PFSK-1 (cell line): Measurements from ENCODE around the gene HMBS.
A peak's percentile ranks its signal among the peaks of the same experiment; 100 is the strongest.

Experiments
- FOXP2 ChIP-seq: optimal IDR thresholded peaks from 2 replicates; pipeline ENCODE3; 2011; ENCODE audit warnings: borderline replicate concordance, control low read depth, inconsistent platforms; ENCODE audit not compliant: insufficient read depth; ENCODE audit errors: extremely low read length, extremely low read depth
- POLR2AphosphoS5 ChIP-seq: IDR thresholded peaks from 2 replicates; pipeline ENCODE4 v1.6.1; 2012; ENCODE audit warnings: low read depth, mild to moderate bottlenecking, control low read depth, low read length, moderate library complexity
- SIN3A ChIP-seq: IDR thresholded peaks from 2 replicates; pipeline ENCODE4 v1.6.1; 2012; ENCODE audit warnings: mild to moderate bottlenecking, low read length, moderate library complexity, borderline replicate concordance; ENCODE audit not compliant: insufficient read depth
- TAF1 ChIP-seq: IDR thresholded peaks from 2 replicates; pipeline ENCODE4 v1.6.1; 2012; ENCODE audit warnings: low read length, control low read depth, borderline replicate concordance; ENCODE audit not compliant: insufficient read depth
- TF ChIP-seq, protein P1 (sequence below), 2 experiments: IDR thresholded peaks; 2 replicates each; pipeline versions ENCODE4 v1.6.1 to v1.8.0; 2011 to 2012; ENCODE audit warnings: low read depth in 2 of 2, low read length in 2 of 2, control low read depth in 1 of 2, inconsistent platforms in 1 of 2, mild to moderate bottlenecking in 1 of 2, moderate library complexity in 1 of 2; ENCODE audit not compliant: insufficient read depth in 1 of 2

DNA sequence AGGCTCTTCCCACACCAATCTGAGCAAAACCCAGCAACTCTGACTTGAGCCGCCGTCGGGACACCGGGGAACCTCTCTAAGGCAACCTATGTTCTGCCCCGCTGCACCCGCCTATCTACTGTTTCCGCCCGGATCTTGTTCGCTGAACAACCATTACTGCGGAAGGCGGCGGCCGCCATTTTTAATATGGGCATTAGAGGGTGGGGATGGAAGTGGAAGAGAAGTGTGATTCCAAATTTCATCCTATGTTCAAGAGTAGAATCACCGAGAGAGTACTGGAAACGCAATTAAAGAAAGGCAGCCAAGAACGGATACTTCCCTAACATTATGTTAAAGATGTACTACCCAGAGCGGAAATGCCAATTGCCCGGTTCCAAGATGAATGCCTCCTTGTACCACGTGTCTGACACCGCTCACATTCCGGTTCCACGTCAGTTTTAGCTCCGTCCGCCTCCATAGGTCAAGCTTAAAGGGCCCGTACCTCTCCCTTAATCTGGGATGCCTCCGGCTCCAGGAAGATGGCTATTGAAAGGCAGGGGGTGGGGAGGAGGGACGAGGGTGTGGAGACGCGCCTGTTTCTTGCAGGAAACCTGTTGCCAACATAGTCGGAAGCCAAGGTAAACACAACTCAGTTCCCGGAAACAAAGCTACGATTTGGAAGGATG, 17.2 kb downstream of the HMBS start, which contains the start of gene DPAGT1:
- TF ChIP-seq POLR2AphosphoS5 (0 out of 2 replicates have a peak, but pooled peaks have one; percentile 23), TAF1 (peak; percentile 35; the same call in 1 of the 2 replicates), FOXP2 (peak; percentile 94), SIN3A (peak; percentile 79; the same call in 1 of the 2 replicates)
- TF ChIP-seq, protein P1, sequence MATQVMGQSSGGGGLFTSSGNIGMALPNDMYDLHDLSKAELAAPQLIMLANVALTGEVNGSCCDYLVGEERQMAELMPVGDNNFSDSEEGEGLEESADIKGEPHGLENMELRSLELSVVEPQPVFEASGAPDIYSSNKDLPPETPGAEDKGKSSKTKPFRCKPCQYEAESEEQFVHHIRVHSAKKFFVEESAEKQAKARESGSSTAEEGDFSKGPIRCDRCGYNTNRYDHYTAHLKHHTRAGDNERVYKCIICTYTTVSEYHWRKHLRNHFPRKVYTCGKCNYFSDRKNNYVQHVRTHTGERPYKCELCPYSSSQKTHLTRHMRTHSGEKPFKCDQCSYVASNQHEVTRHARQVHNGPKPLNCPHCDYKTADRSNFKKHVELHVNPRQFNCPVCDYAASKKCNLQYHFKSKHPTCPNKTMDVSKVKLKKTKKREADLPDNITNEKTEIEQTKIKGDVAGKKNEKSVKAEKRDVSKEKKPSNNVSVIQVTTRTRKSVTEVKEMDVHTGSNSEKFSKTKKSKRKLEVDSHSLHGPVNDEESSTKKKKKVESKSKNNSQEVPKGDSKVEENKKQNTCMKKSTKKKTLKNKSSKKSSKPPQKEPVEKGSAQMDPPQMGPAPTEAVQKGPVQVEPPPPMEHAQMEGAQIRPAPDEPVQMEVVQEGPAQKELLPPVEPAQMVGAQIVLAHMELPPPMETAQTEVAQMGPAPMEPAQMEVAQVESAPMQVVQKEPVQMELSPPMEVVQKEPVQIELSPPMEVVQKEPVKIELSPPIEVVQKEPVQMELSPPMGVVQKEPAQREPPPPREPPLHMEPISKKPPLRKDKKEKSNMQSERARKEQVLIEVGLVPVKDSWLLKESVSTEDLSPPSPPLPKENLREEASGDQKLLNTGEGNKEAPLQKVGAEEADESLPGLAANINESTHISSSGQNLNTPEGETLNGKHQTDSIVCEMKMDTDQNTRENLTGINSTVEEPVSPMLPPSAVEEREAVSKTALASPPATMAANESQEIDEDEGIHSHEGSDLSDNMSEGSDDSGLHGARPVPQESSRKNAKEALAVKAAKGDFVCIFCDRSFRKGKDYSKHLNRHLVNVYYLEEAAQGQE (IDR thresholded peaks at IDR 0.05; ENCODE audit: insufficient read depth in 1 of 2, low read depth in 2 of 2, low read length in 2 of 2): peak in 1 of 2 experiments; percentile 49; a peak in 1 of 4 replicates
